COLO829 (cell line): ENCODE data around the gene THAP2.

Experiments
- DNase-seq: peaks from one replicate; pipeline ENCODE4 v3.0.0; 2012; ENCODE audit warnings: low spot score

Gene THAP2

DNA sequence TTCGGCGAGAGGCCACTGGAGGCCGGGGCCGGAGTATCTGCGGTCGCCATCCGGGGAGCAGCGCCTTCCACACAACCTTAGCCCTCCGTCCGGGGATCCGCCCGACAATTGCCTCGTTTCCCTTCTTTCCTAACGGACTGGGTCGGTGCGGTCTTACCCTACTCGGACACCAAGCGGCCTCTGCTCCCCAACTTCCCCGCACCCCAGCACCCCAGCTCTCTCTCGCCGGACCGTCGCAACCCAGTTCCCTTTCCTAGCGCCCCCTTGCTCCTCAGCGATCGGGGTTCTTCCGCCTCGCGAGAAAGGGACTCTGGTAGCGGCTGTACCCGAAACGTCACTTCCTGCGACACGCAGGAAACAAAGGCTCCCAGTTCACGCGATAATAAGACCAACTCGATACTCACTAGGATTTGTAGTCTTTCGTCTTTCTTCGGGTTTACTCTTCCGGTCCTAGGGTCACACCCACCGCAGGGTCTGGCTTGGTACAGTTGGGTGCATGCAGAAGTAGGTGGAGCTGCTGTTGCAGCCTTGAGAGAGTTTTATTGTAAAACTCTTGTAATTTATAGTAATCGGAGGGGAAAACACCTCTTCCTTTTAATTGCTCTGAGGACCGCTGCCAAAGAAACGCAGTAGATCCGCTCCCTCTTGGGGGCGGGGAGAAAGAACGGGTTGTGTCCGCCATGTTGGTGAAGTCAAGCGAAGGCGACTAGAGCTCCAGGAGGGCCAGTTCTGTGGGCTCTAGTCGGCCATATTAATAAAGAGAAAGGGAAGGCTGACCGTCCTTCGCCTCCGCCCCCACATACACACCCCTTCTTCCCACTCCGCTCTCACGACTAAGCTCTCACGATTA lies at the start of gene THAP2, which contains the start of gene ZFC3H1:
TSS of gene THAP2 (plus strand) at position 741 of the 850 bp plus-strand sequence. CDS start 209 bp downstream, outside the sequence.
TSS of gene ZFC3H1 (minus strand) at position 288 of the 850 bp plus-strand sequence. CDS start at position 50, 238 bp downstream.
- DNase-seq = peak; percentile 98

- no peak for DNase-seq
These were observed 42.2 kb upstream of the THAP2 start for GRCh38 chr12:71621938-71622337.

DNA sequence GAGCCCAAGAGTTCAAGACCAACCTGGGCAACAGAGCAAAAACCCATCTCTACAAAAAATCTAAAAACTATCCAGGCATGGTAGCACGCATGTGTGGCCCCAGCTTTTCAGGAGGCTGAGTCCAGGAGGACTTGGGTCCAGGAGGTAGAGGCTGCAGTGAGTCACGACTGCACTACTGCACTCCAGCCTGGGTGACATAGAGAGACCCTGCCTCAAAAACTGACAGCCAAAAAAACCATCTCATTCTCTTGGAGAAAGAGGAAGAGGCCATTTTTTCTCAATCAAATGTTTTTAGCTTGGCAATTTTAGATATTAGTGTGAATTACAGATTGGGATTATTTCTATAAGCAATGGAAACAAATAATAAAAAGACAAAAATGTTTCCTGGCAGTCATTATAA lies 38.6 kb upstream of the THAP2 start:
- no peak for DNase-seq

DNA sequence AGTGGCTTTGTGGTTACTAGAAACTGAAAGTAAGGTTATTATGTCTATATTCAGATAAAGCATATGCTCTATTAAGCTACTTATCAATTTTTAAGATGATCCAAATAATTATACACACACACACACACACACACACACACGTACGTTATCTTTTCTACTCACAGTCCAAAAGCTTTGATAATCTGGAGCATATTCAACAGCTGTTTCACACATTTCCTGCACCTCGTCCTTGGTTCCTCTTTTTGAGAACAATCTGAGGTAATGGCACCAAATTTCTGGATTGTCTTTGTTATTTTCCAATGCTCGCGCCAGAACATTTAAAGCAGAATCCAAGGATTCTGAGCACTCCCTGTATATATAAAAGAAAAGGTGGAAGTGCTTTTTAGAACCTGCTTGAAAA lies 38.0 kb upstream of the THAP2 start:
- DNase-seq = no peak

DNA sequence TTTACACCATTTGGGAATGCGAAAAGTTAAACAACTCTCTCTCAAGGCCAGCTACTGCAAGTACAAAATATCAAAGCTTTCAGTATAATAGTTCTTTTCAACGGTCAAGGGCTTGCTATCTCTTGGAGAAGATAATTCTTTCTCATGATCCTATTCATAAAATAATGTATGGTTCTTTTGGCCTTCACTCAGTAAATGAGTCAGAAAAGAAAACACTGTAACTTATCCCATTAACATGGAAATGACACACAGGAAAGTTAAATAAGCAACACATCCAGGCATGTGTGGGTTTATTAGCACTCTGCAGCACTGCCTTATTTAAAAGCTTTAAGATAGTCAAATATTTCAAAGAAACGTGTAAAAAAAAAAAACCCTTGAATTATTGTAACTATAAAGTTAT lies 37.3 kb upstream of the THAP2 start:
- DNase-seq = peak; percentile 60

DNA sequence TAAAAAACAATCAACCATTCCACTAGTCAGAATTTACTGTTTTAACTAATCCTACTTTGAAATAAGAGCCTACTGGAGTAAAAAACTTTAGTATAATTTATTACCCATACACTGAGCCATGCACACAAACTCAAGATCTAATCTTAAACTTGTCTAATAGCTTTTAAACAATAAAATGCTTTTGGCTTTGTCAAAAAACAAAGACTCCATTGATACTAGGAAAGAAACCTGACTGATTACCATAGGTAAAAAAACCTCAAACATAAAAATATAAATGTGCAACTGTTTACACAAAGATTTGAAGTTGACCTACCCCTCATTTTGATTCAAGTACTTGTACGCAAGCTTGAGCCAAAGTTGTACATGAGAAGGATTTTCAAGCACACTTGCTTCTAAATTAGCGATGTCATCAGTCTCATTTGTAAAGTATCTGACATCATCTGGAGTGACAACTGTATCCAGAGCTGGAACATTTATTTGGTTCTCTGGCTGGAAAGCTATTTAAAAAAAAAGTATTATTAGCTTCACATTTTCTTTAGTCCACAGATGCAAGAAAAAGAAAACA lies 36.6 kb upstream of the THAP2 start:
- no peak for DNase-seq

GRCh38 chr12:71636704-71637115 lies 27.4 kb upstream of the THAP2 start:
- peak; percentile 58 for DNase-seq

- DNase-seq = no peak
These were observed 25.6 kb upstream of the THAP2 start for GRCh38 chr12:71638499-71638898.

DNA sequence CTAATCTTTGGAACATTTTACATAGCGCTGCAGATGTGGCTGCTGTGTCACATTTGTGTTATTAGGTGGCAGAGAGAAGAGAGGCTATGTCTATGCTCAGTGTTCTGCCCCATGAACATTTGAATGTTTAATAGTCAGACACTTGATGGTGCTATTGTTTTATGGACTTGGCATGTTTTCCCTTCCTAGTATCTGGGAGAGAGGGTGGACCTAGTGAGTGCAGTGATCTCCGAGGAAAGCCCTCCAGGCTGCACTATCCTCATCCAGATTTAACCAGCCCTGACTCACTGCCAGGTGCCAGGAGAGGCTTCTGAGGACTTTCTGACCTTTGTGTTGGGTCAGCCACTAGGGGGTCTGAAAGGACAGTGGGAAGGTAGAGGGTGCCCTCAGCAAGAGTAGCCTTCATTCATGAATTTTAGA lies 24.8 kb upstream of the THAP2 start:
- DNase-seq = no peak

DNA sequence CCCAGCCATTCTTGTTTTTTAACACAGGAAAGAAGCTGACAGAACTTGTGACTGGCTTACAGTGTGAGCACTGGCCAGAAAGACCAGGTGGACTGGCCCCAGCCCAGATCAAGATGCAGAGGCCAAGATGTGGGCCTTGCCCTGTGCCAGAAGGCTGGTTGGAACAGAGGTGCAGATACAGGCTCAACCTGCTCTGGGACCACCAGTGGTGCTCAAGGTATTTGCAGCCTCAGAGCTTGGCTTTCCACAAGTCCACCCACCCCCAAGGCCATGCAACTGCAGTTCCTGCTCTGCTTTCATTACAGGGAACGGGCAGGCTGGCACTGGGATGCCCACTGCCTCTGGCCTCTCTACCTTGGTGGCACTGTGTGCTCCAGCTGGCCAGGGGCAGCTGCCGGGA lies 23.8 kb upstream of the THAP2 start:
- DNase-seq = no peak

DNA sequence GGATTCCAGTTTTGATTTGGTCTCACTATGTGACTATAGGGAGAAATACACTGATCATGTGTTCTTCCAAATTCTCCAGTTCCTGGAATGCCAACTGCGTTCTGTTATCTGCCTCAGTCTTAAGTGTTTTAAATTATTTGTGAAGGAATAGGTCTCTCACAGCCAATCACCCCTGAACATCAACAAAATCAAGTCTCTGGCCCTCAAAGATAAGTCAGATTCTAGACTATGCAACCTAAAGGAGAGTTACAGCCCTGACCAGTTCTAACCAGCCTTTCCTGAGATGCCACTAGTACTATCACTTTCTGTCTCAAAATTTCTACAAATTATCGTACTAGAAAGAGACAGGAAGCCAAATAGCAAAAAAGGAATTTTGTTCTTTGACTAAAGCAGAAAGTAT lies 22.7 kb upstream of the THAP2 start:
- DNase-seq = no peak

GRCh38 chr12:71642264-71642663 lies 21.8 kb upstream of the THAP2 start:
- no peak for DNase-seq

GRCh38 chr12:71645268-71645667 lies 18.8 kb upstream of the THAP2 start:
- no peak for DNase-seq

- DNase-seq = no peak
These were observed 17.6 kb upstream of the THAP2 start for GRCh38 chr12:71646512-71646911.

- DNase-seq = no peak
These were observed 15.6 kb upstream of the THAP2 start for GRCh38 chr12:71648537-71648936.

DNA sequence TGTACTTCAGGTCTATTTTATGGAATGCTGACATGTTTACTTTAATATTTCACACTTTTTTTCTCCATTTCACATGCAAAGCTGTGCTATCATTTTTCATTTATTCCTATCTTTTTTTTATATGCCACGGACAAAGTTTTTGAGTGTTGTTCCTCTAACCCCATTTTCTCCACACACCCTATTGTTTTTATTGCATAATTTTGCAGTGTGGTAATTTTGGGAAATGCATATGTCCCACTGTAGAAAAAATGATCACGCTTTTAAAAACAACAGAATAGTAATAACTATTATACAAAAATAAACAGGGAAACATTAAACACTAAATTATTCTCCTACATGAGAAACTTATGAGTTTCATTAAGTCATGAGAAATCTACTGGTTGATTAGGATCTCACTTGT lies 14.7 kb upstream of the THAP2 start:
- no peak for DNase-seq

- no peak for DNase-seq
These were observed 11.4 kb upstream of the THAP2 start for GRCh38 chr12:71652656-71653055.

DNA sequence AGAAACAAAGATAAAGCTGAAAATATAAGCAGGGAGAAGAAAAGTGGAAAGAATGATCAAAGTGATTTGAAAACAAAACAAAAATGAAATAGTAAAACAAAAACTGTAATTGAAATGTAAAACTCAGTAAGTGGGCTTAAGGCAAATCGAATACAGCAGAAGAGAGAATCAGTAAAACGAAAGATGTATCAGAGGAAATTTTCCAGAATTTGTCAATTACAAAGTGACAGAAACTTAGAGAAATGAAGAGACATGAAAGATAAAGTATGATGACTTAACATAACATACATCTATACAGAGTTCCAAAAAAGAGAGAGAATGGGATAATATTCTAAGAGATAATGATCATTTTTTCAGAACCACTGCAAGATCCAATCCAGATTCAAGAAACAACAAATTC lies 11.0 kb upstream of the THAP2 start:
- no peak for DNase-seq

GRCh38 chr12:71654200-71654599 lies 9.9 kb upstream of the THAP2 start:
- DNase-seq = no peak

DNA sequence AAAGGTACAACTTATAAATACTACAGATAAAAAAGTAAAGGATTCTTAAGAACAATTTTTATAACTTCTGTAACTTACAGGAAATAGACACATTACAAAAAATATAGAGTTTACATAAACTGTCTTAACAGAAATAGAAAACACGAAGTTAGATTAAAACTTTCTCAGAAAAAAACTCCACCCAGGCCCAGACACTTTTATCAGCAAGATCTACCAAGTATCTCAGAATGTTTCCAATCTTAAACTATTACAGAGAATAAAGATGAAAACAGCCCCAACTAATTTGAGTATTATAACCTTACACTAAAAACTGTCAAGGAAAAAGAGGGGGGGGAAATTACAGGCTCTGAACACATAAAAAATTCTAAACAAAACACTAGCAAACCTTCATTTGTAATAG lies 8.6 kb upstream of the THAP2 start:
- DNase-seq = no peak

DNA sequence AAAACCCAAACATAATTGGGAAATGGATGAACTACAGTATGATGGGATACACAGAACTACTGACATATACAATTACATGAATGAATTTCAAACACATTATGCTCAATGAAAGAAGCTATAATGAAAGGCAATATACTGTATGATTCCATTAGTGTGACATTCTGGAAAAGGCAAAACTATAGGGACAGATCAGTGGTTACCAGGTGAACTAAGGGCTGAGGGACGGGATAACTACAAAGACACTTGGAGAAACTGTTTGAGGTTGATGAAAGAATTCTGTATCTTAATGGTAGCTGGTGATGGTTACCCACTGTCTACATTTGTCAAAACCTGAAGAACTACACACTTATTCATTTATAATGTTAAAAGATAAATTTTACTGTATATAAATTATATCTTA lies 8.2 kb upstream of the THAP2 start:
- DNase-seq = no peak

DNA sequence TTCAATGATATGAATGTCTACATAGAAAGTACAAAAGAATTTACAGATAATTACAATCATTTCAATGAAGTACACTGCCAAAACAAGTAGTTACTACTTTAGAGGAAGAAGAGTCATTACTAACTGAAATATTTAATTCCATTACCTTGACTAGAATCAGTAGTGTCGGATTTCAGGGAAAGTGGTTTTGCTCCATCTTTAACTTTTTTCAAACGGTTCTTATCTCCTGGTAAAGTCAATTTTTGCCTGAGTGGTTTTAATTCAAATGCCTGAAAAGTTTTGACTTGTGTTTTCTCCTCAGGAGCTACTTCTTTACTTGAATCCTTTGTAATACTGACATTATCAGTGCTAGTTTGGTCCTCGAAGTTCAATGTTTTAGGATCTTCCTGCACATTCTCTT lies 7.4 kb upstream of the THAP2 start:
- DNase-seq = no peak

DNA sequence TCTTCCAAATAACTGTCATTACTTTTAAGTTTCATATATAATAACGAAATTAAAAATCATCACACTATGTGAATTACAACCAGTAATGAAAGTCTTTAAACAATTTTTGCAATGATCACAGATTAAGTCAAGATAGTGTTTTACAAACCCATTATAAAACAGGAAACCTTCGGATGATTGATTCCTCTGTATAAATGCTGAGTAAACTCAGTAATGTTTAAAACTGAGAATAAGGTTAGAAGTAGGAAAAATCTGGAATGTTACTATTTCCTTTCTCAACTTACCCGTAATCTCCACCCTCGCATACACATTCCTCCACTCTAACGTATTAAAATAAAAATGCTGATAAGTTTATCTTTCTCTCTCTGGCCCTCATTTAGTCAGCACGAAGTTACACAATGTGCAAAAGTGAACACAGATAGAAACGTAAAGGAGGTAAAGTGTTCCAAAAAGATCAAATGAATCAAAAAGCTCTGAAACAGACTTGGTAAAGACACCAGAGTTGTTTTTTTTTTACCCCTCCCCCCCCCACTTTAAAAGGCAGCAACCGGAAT lies 2.0 kb upstream of the THAP2 start:
- no peak for DNase-seq
